GM12873 (cell line): ENCODE data around the gene FAM193A.

Source experiments
- CTCF ChIP-seq: IDR thresholded peaks from 2 replicates; pipeline ENCODE4 v1.5.1; 2012; ENCODE audit warnings: low read depth, mild to moderate bottlenecking, moderate library complexity, low read length, control low read depth; ENCODE audit not compliant: insufficient read depth; ENCODE audit errors: missing control alignments

Gene FAM193A

GRCh38 chr4:2583517-2583916, 47.1 kb downstream of the FAM193A start:
- TF ChIP-seq CTCF: no peak

- TF ChIP-seq CTCF: no peak
Observed at GRCh38 chr4:2586502-2586901, 50.1 kb downstream of the FAM193A start.

- no peak for TF ChIP-seq CTCF
Observed at GRCh38 chr4:2587213-2587823, 50.9 kb downstream of the FAM193A start.

- TF ChIP-seq CTCF: no peak
Observed at GRCh38 chr4:2588259-2588658, 51.8 kb downstream of the FAM193A start.

GRCh38 chr4:2591189-2591588, 54.7 kb downstream of the FAM193A start:
- no peak for TF ChIP-seq CTCF

GRCh38 chr4:2592572-2592971, 56.1 kb downstream of the FAM193A start:
- TF ChIP-seq CTCF: no peak

GRCh38 chr4:2593003-2593402, 56.6 kb downstream of the FAM193A start:
- TF ChIP-seq CTCF: no peak
